Choroid plexus epithelial cell (primary cell): ENCODE results near the gene BOLA1.

ENCODE experiments used
- DNase-seq: peaks from one replicate; pipeline ENCODE4 v3.0.0-alpha.2; 2010; ENCODE audit warnings: low read depth
- H3K4me3 ChIP-seq: 2 replicates; pipeline ENCODE4 v1.5.1; 2011; ENCODE audit warnings: low read depth, mild to moderate bottlenecking, control low read depth, low read length, moderate library complexity
- CTCF ChIP-seq: conservative IDR thresholded peaks from 2 replicates; pipeline ENCODE4 v1.5.1; 2011; ENCODE audit warnings: low read depth, mild to moderate bottlenecking, control low read depth, inconsistent platforms, low read length, moderate library complexity

The BOLA1 gene

GRCh38 chr1:149949911-149950310, 50.5 kb downstream of the BOLA1 start:
- peak; percentile 35 for DNase-seq
- no peak for TF ChIP-seq CTCF

More at GRCh38 chr1:149949911-149950310, 50.5 kb downstream of the BOLA1 start:
- H3K4me3 ChIP-seq, result no peak overlapping the region
